T-helper 2 cell treated with Interferon-gamma antibody and Interleukin-4, amounts not matched to agents 5 μg/mL and 100 μg/mL, for 36 hours (primary cell): ENCODE data around the gene TRPC1.
A peak's percentile ranks its signal among the peaks of the same experiment; 100 is the strongest.

Experiments used
- DNase-seq: peaks from one replicate; pipeline ENCODE4 v3.0.0; 2021; ENCODE audit warnings: low spot score
- H3K27ac Mint-ChIP-seq: one replicate; pipeline ENCODE4 v1.8.0; 2021; ENCODE audit warnings: mild to moderate bottlenecking, mixed read lengths
- H3K27me3 Mint-ChIP-seq: one replicate; pipeline ENCODE4 v1.8.0; 2021; ENCODE audit warnings: low read depth, mixed read lengths
- H3K36me3 Mint-ChIP-seq: one replicate; pipeline ENCODE4 v1.8.0; 2021; ENCODE audit warnings: low read depth, mixed read lengths
- H3K4me1 Mint-ChIP-seq: one replicate; pipeline ENCODE4 v1.8.0; 2021; ENCODE audit warnings: low read depth, mixed read lengths
- H3K4me3 Mint-ChIP-seq: one replicate; pipeline ENCODE4 v1.8.0; 2022; ENCODE audit warnings: mild to moderate bottlenecking, moderate library complexity, mixed read lengths
- H3K9me3 Mint-ChIP-seq: one replicate; pipeline ENCODE4 v1.8.0; 2021; ENCODE audit warnings: mixed read lengths

Gene TRPC1

GRCh38 chr3:142784228-142784627, 60.4 kb downstream of the TRPC1 start:
- H3K27ac Mint-ChIP-seq: no peak overlapping the region

GRCh38 chr3:142785996-142786395, 62.2 kb downstream of the TRPC1 start:
- no peaks in the 10 kb centered on the region for H3K4me1 Mint-ChIP-seq
- H3K27ac Mint-ChIP-seq: no peak overlapping the region
- H3K27me3 Mint-ChIP-seq: no peaks in the 10 kb centered on the region
- H3K4me3 Mint-ChIP-seq: no peak overlapping the region
- H3K9me3 Mint-ChIP-seq: no peaks in the 10 kb centered on the region
- no peaks in the 10 kb centered on the region for H3K36me3 Mint-ChIP-seq
- no peak for DNase-seq

More at GRCh38 chr3:142784228-142784627, 60.4 kb downstream of the TRPC1 start:
- Mint-ChIP-seq H3K4me1 (no peaks in the 10 kb centered on the region), H3K36me3 (no peaks in the 10 kb centered on the region), H3K9me3 (no peaks in the 10 kb centered on the region), H3K4me3 (no peak overlapping the region), H3K27me3 (no peaks in the 10 kb centered on the region)
- no peak for DNase-seq

- no peak overlapping the region for H3K4me3 Mint-ChIP-seq
- no peak for DNase-seq
- H3K4me1 Mint-ChIP-seq: no peaks in the 10 kb centered on the region
- H3K27ac Mint-ChIP-seq: no peak overlapping the region
- H3K36me3 Mint-ChIP-seq: no peaks in the 10 kb centered on the region
- no peaks in the 10 kb centered on the region for H3K9me3 Mint-ChIP-seq
- no peaks in the 10 kb centered on the region for H3K27me3 Mint-ChIP-seq
Observed at GRCh38 chr3:142787719-142788118, 63.9 kb downstream of the TRPC1 start.

- Mint-ChIP-seq H3K27me3 (no peaks in the 10 kb centered on the region), H3K27ac (no peak overlapping the region), H3K4me3 (no peak overlapping the region), H3K9me3 (no peaks in the 10 kb centered on the region), H3K36me3 (no peaks in the 10 kb centered on the region), H3K4me1 (no peaks in the 10 kb centered on the region)
- no peak for DNase-seq
Observed at GRCh38 chr3:142794508-142794907, 70.7 kb downstream of the TRPC1 start.

GRCh38 chr3:142795332-142795731, 71.5 kb downstream of the TRPC1 start:
- Mint-ChIP-seq H3K4me3 (no peak overlapping the region), H3K9me3 (no peaks in the 10 kb centered on the region)

GRCh38 chr3:142796823-142797222, 73.0 kb downstream of the TRPC1 start:
- Mint-ChIP-seq H3K4me3 (no peak overlapping the region), H3K27ac (no peak overlapping the region), H3K9me3 (no peaks in the 10 kb centered on the region), H3K36me3 (no peaks in the 10 kb centered on the region), H3K4me1 (no peaks in the 10 kb centered on the region), H3K27me3 (no peaks in the 10 kb centered on the region)
- DNase-seq: no peak

More at GRCh38 chr3:142795332-142795731, 71.5 kb downstream of the TRPC1 start:
- no peak for DNase-seq
- Mint-ChIP-seq H3K36me3 (no peaks in the 10 kb centered on the region), H3K4me1 (no peaks in the 10 kb centered on the region), H3K27me3 (no peaks in the 10 kb centered on the region), H3K27ac (no peak overlapping the region)

- Mint-ChIP-seq H3K9me3 (no peaks in the 10 kb centered on the region), H3K36me3 (no peaks in the 10 kb centered on the region), H3K27ac (no peak overlapping the region), H3K4me1 (no peaks in the 10 kb centered on the region), H3K4me3 (no peak overlapping the region), H3K27me3 (no peaks in the 10 kb centered on the region)
- no peak for DNase-seq
Observed at GRCh38 chr3:142801746-142802145, 77.9 kb downstream of the TRPC1 start.

GRCh38 chr3:142802891-142803290, 79.1 kb downstream of the TRPC1 start:
- Mint-ChIP-seq H3K4me3 (no peak overlapping the region), H3K27ac (no peak overlapping the region), H3K36me3 (no peaks in the 10 kb centered on the region), H3K9me3 (no peaks in the 10 kb centered on the region), H3K4me1 (no peaks in the 10 kb centered on the region), H3K27me3 (no peaks in the 10 kb centered on the region)
- DNase-seq: no peak

GRCh38 chr3:142808103-142808917, 84.5 kb downstream of the TRPC1 start:
- Mint-ChIP-seq H3K9me3 (no peaks in the 10 kb centered on the region), H3K4me3 (no peak overlapping the region)

GRCh38 chr3:142809259-142809658, 85.4 kb downstream of the TRPC1 start:
- Mint-ChIP-seq H3K36me3 (no peaks in the 10 kb centered on the region), H3K27me3 (peaks cover 14% of the 10 kb centered on the region), H3K27ac (no peak overlapping the region), H3K9me3 (no peaks in the 10 kb centered on the region), H3K4me1 (peaks cover 2% of the 10 kb centered on the region), H3K4me3 (no peak overlapping the region)
- DNase-seq: no peak

More at GRCh38 chr3:142808103-142808917, 84.5 kb downstream of the TRPC1 start:
- Mint-ChIP-seq H3K27ac (no peak overlapping the region), H3K27me3 (peaks cover 9% of the 10 kb centered on the region), H3K4me1 (peaks cover 2% of the 10 kb centered on the region), H3K36me3 (no peaks in the 10 kb centered on the region)
- DNase-seq: peak; percentile 21

GRCh38 chr3:142815803-142816202, 92.0 kb downstream of the TRPC1 start:
- Mint-ChIP-seq H3K36me3 (no peaks in the 10 kb centered on the region), H3K4me3 (no peak overlapping the region), H3K9me3 (no peaks in the 10 kb centered on the region), H3K4me1 (no peaks in the 10 kb centered on the region), H3K27ac (no peak overlapping the region), H3K27me3 (peaks cover 23% of the 10 kb centered on the region)
- no peak for DNase-seq

GRCh38 chr3:142817356-142817755, 93.5 kb downstream of the TRPC1 start:
- H3K9me3 Mint-ChIP-seq: no peaks in the 10 kb centered on the region
- no peaks in the 10 kb centered on the region for H3K36me3 Mint-ChIP-seq
- H3K4me3 Mint-ChIP-seq: no peak overlapping the region
- peaks cover 17% of the 10 kb centered on the region for H3K27me3 Mint-ChIP-seq
- DNase-seq: no peak
- H3K4me1 Mint-ChIP-seq: no peaks in the 10 kb centered on the region
- no peak overlapping the region for H3K27ac Mint-ChIP-seq

GRCh38 chr3:142817897-142818296, 94.1 kb downstream of the TRPC1 start:
- H3K4me3 Mint-ChIP-seq: no peak overlapping the region
- H3K36me3 Mint-ChIP-seq: no peaks in the 10 kb centered on the region
- no peak overlapping the region for H3K27ac Mint-ChIP-seq
- peaks cover 17% of the 10 kb centered on the region for H3K27me3 Mint-ChIP-seq
- H3K9me3 Mint-ChIP-seq: no peaks in the 10 kb centered on the region
- DNase-seq: no peak
- H3K4me1 Mint-ChIP-seq: no peaks in the 10 kb centered on the region

- Mint-ChIP-seq H3K4me3 (no peak overlapping the region), H3K27me3 (peaks cover 18% of the 10 kb centered on the region), H3K36me3 (no peaks in the 10 kb centered on the region), H3K4me1 (no peaks in the 10 kb centered on the region), H3K27ac (no peak overlapping the region), H3K9me3 (no peaks in the 10 kb centered on the region)
- DNase-seq: no peak
Observed at GRCh38 chr3:142818651-142819050, 94.8 kb downstream of the TRPC1 start.

GRCh38 chr3:142819179-142819578, 95.3 kb downstream of the TRPC1 start:
- Mint-ChIP-seq H3K27me3 (peaks cover 16% of the 10 kb centered on the region), H3K4me3 (no peak overlapping the region), H3K27ac (no peak overlapping the region), H3K9me3 (no peaks in the 10 kb centered on the region), H3K36me3 (no peaks in the 10 kb centered on the region), H3K4me1 (no peaks in the 10 kb centered on the region)
- no peak for DNase-seq
